Measurements from ENCODE around the gene GAB1.

Gene GAB1

DNA sequence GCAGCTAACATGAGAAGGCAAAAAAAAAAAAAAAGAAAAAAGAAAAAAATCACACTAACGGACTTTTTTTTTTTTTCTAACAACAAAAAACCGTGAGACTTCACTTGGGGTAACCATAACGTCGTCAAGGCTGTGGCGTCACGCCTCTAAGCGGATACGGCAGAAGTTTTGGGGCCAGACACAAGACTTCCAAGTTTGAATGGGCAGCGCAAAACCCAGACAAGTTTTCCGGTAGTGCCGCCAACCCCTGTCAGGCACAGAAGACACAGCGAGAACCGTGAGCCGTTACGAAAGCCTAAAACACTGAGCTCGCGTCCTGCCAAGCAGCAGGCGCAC lies 176.3 kb downstream of the GAB1 start:
- no peak for DNase-seq

DNA sequence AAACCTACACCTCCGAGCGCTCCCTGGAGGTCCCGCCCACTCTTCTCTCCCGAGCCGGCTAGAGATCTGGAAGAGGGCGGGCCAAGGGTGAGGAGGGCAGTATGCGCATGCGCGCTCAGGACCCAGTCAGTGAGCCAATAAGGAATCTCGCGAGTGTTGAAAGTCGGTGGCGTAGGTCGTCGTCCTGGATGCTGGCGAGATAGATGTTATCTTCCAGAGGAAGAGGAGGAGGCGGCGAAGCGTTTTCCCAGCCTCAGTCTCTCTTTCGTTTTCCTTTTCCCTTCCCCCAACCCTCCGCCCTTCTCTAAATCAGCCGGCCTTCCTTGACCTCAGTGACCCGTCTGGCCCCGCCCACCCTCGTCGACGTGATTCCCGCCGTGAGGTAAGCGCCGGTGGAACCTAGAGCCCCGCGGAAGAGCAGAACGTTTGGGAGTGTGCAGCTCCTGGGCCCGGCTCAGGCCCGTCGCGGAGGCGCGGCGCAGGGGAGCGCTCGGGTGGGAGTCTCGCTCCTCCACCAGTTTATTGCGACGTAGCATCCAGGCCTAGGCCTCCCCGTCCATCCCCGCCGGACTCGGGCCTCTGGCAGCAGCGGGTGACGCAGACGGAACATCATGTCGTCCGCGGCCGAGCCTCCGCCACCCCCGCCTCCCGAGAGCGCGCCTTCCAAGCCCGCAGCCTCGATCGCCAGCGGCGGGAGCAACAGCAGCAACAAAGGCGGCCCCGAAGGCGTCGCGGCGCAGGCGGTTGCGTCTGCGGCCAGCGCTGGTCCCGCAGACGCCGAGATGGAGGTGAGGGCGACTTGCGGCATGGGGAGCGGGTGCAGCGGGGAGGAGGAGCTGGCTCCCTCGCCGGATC lies 176.9 kb downstream of the GAB1 start, which contains the start of gene SMARCA5:
SMARCA5 (plus strand) TSS at position 389 of the 855 bp plus-strand sequence; CDS start at position 612, 223 bp downstream.
- DNase-seq, result peak; percentile 85

DNA sequence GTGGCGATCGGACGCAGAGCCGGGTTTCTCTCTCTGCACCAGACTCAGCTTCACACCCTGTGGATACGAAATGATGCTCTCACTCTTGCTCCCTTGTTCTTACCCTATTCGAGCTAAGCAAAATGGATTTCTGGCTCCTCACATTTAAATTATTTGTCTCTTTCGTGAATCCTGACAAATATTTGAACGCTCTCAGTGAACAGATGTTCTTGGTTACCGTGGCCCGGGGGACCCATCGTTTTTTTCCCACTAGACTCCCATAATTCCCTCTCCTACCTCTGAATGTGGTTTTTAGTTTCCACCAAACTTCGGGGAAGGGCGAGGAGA lies 177.5 kb downstream of the GAB1 start:
- DNase-seq, result no peak

DNA sequence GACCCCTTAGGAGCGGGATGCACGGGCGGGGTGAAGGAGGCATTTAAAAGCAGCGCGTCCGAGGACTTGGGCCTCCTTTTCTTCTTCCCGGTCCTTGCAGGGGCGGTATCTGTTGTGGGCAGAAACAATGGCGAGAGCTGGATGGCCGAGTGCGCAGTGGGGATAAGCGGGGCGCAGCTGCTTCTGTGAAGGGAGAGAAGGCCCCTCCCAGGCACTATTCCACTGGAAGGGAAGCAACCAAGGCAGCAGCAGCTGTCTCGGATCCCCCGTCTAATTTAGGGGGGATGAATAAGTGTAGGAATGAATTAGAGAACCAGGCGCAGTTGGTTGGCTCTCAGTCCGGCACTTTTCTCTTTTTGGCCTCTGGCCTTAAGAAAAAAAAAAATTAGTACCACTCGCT lies 177.8 kb downstream of the GAB1 start:
- no peak for DNase-seq

DNA sequence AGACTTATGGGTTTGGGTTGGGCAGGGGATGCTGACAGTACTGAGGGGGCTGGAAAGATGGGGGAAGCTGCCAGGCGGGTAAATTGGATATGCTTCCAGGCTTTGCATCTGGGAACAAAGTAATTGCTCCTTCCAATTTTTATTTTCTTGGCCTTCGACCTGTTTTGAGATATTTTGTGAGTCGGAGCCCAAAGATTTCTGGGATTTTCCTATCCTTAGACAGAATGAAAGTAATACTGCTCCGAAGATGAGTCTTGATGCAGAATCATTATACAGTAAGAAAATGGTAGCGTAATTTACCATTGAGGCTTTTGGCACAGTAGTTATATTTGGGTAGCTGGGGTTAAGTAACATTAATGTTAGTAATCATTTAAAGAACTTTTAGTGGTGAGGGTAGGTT lies 178.2 kb downstream of the GAB1 start:
- no peak for DNase-seq

DNA sequence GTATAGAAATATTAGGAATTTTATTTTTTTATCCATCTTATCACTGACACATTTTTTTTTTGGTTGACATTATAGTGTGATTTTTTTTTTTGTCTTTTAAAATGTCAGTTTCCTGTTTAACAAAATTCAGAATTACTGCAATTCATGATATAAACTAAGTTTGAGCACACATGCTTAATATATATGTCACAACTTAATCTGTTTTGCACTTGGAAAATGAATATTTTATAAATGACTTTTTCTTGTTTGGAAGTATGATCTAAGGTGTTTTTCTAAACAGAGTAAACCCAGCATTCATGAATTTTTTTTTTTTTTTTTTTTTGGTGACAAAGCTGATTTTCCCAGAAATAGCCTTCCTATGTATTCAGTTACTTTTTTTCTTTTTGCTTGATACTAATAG lies 179.2 kb downstream of the GAB1 start:
- DNase-seq, result no peak

DNA sequence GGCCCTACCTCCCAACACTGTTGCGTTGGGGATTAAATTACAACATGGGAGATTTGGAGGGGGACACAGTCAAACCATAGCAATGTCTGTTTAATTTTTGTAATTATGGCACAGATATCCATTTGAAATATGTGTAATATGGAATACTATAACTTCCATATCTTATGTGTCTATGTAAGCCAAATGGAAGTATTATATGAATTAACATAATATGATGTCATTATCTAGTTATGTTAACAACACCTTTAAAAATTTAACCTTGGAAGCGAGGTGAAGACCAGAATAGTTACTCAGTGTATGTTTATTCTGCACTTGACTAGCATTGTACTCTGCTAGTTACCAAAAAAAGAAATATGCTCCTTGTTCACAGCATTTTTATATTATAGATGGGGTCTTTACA lies 181.1 kb downstream of the GAB1 start:
- DNase-seq, result no peak

All from T1000 (cell line).